Activated CD4-positive, alpha-beta T cell treated with anti-CD3 and anti-CD28 coated beads, Interleukin-2, amount 10 ng/mL, durations not matched to agents 24 days and 14 days (primary cell): Measurements from ENCODE around the gene RRAS2. TPM values are rescaled to one million over a fixed set of nuclear protein-coding genes. Genes with fewer than 3 reads are reported as not detected.

Source experiments
- DNase-seq: peaks from one replicate; pipeline ENCODE4 v3.0.0; 2022
- H3K27ac Mint-ChIP-seq: one replicate; pipeline ENCODE4 v1.8.0; 2022; ENCODE audit warnings: mild to moderate bottlenecking, mixed read lengths
- H3K27me3 Mint-ChIP-seq: one replicate; pipeline ENCODE4 v1.8.0; 2022; ENCODE audit warnings: mixed read lengths
- H3K36me3 Mint-ChIP-seq: one replicate; pipeline ENCODE4 v1.8.0; 2022; ENCODE audit warnings: low read depth, mild to moderate bottlenecking, mixed read lengths
- H3K4me1 Mint-ChIP-seq: one replicate; pipeline ENCODE4 v1.8.0; 2021; ENCODE audit warnings: mixed read lengths
- H3K4me3 Mint-ChIP-seq: one replicate; pipeline ENCODE4 v1.8.0; 2022; ENCODE audit warnings: mild to moderate bottlenecking, moderate library complexity, mixed read lengths
- H3K9me3 Mint-ChIP-seq: one replicate; pipeline ENCODE4 v1.8.0; 2021; ENCODE audit warnings: mixed read lengths
- intact Hi-C: fragments of 100-400 bp; cut with micrococcal nuclease; formaldehyde crosslinking; loops from one replicate; pipeline ENCODE4 v1.15.1; 2023
- total RNA-seq: library from RNA; stranded (reverse); gene quantifications from 2 replicates; pipeline ENCODE4 v1.2.3, GENCODE V29; 2022

Gene RRAS2
- total RNA-seq, 1 donor from 2014 or later: 78.9 TPM

DNA sequence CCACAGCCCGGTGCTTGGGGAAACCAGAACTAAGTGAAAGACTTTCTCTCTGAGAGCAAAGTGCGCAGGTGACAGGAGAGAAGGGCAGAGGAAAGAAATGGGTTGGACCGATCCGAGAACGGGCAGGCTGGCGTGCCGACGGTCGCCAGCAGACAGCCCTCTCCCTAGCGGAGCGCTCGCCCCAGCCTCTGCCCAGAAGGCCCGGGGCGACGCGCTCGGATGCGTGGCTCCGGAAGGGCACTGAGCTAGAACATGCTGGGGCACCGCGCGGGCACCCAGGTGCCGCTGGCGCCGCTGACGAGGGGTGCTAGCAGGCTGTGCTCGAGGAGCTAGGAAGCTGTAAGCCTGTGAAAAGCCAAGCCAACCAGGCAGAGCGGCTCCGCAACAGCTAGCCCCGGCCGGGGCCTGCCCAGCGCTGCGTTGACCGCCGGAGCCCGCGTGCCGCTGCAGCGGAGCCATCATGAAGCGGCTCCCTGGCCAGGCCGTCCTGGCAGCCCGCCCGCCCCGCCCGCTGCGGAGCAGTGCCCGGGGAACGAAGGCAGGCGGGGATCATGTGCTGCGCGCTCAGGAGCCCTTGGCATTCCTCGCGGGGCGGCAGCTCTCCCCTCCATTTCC, 22.1 kb upstream of the RRAS2 start:
- DNase-seq: peak; percentile 80
- peaks cover 3% of the 10 kb centered on the region for H3K9me3 Mint-ChIP-seq
- H3K36me3 Mint-ChIP-seq: peaks cover 4% of the 10 kb centered on the region
- H3K27me3 Mint-ChIP-seq: peaks cover 32% of the 10 kb centered on the region
- peaks cover 22% of the 10 kb centered on the region for H3K4me1 Mint-ChIP-seq
- intact Hi-C loops: no loop called here
- H3K4me3 Mint-ChIP-seq: peak overlapping the region; percentile 81
- peak overlapping the region; percentile 51 for H3K27ac Mint-ChIP-seq

DNA sequence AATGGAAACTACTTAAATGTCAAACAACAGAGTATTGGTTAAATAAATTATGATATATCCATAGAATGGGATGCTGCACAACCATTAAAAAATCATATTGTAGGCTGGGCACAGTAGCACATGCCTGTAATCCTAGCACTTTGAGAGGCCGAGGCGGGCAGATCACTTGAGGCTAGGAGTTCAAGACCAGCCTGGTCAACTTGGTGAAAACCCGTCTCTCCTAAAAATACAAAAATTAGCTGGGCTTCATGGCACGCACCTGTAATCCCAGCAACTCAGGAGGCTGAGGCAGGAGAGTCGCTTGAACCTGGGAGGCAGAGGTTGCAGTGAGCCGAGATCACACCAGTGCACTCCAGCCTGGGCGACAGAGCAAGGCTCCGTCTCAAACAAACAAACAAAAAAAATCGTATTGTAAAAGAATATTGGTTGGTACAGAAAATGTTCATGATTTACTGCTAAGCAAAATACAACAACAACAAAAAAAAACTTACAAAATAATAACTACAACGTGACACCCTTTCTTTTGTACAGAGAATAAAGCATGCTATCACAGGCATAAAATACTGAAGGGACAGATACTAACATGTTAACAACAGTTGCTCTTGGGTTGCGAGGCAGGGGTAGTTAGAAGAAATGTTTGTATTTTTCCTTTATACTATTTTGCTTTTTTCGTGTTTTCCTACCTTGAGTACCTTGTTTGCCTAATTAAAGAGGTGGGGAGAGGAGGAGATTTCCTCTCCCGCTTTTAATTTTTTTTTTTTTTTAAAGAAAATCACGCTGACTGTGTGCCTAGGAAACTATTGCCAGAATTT, 21.3 kb upstream of the RRAS2 start:
- peaks cover 3% of the 10 kb centered on the region for H3K9me3 Mint-ChIP-seq
- peaks cover 27% of the 10 kb centered on the region for H3K4me1 Mint-ChIP-seq
- H3K27ac Mint-ChIP-seq: no peak overlapping the region

DNA sequence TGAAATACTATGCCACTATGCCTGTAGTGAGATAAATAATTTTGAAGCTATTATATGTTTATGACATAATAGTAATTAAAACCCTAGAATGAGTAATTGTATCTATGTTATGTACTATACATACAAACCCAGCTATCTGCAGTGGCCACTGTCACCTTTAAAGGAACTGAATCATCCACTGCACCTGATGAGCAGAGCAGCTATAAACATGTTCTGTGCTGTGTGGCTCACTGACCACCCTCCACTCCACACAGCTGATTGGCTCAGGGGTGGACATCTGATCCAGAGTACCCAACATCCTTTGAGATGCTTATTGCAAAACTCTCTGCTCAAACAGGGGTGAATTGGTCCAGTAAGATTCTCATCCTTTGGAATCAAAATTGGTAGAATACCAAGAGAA, 19.2 kb upstream of the RRAS2 start:
- intact Hi-C loops: loop anchor here (10.0 kb wide), 1 partner anchor 517 kb away; the partner anchor contains the start of gene CYP2R1
- no peak overlapping the region for H3K4me3 Mint-ChIP-seq
- H3K4me1 Mint-ChIP-seq: peaks cover 42% of the 10 kb centered on the region
- peaks cover 4% of the 10 kb centered on the region for H3K36me3 Mint-ChIP-seq
- peaks cover 30% of the 10 kb centered on the region for H3K27me3 Mint-ChIP-seq
- DNase-seq: no peak
- no peak overlapping the region for H3K27ac Mint-ChIP-seq
- no peaks in the 10 kb centered on the region for H3K9me3 Mint-ChIP-seq

More for the DNA sequence above, 21.3 kb upstream of the RRAS2 start:
- intact Hi-C loops: no loop called here
- DNase-seq: no peak
- peaks cover 32% of the 10 kb centered on the region for H3K27me3 Mint-ChIP-seq
- peaks cover 4% of the 10 kb centered on the region for H3K36me3 Mint-ChIP-seq
- peak overlapping the region; percentile 81 for H3K4me3 Mint-ChIP-seq

DNA sequence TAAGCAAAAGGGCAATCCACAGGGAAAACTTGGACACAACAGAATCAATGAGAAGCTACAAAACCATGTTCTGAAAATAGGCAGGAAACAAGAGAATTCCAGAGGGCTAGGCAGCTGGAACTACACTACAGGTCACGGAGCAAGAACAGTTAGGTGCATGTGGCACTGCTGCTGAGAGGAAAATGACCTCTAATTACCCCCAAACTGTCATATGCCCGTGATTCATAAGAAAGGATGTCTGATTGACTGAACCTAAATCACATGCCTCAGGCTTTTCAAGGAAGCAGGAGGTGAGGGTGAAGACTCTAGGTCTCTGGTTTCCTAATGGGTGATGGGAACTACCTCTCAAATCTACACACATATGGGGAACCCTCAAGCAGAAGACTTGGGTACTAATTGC, 17.9 kb upstream of the RRAS2 start:
- peaks cover 44% of the 10 kb centered on the region for H3K4me1 Mint-ChIP-seq
- H3K27me3 Mint-ChIP-seq: peaks cover 23% of the 10 kb centered on the region
- no peaks in the 10 kb centered on the region for H3K9me3 Mint-ChIP-seq
- DNase-seq: no peak
- intact Hi-C loops: loop anchor here (10.0 kb wide), 1 partner anchor 518 kb away; the partner anchor contains the start of gene CYP2R1
- peaks cover 4% of the 10 kb centered on the region for H3K36me3 Mint-ChIP-seq
- H3K27ac Mint-ChIP-seq: no peak overlapping the region
- H3K4me3 Mint-ChIP-seq: no peak overlapping the region

DNA sequence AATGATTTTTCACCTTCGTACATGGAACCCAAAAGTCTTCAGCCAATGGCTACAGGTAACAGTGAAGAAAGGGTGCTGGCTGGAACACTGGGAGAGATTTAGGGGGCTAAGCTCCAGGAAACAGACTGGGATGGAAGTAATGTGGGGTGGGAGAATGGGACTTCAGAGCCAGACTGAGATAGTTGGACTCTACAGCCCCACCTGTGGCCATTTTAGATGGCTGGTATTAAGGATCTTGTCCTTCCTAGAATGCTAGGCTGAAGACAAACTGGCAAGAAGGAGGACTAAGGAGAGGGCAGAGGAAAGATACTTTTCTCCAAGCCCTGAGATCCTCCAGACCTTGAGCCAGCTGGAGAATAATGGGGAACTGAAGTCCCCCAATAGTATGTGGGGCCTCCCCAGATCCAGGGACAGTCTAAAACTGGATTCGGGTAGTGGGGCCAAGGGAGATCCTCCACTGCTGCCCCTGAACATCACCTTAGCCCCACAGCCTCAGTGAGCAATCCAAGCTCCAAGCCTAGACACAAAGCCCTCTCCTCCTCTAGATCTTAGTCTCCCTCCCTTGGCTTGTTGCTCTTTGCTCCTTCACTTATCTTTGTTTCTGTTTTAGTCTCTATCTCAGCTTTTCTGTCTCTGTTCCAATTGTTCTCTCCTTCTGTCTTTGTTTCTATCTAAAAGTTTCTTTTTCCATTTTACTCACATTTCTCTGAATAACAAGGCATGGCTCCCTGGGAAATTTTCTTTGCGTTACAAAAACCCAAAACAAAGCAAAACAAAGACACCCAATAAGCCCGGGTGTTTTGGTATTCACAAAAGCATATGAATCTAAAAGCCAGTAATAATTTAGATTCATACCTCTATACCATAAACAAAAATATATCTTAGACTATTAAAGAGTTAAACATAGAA, 16.2 kb upstream of the RRAS2 start:
- DNase-seq: no peak
- no peaks in the 10 kb centered on the region for H3K36me3 Mint-ChIP-seq
- intact Hi-C loops: loop anchor here (1.0 to 10.0 kb wide), 4 partner anchors 16 to 520 kb away; partner anchors contain the start of genes CYP2R1 and RRAS2
- H3K4me1 Mint-ChIP-seq: peaks cover 43% of the 10 kb centered on the region
- peaks cover 12% of the 10 kb centered on the region for H3K27me3 Mint-ChIP-seq
- peak overlapping the region; percentile 75 for H3K27ac Mint-ChIP-seq
- H3K9me3 Mint-ChIP-seq: no peaks in the 10 kb centered on the region
- H3K4me3 Mint-ChIP-seq: peak overlapping the region; percentile 13

DNA sequence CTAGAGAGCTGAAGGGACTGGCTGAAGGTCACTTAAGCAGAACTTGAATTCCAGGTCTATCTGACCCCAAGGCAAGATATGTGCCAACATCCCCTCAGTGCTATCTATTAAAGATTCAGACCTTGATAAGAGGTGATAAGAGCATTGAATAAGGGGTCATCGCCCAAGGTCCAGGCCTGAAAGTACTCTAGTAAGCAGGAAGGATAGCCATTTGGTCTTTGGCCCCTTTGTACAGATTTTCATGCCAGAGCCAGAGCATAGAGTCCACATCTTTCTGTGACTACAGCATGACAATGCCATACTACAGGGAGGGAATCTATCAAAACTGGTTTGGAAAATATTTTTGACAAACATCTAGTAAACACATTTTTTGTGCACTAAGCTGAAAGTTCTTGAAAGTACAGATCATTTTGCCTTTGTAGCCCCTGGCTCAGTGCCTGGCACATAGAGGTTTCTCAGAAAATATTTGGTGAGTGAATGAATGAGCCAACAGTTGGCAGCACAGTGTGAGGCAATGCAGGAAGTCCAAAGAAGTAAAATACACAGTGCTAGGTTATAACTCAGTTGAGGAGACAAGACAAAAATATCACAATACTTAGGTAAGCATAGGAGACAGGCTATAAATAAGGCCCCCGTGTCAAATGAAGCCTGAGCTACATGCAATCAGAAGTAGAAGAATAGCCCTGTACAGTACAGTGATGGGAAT, 15.1 kb upstream of the RRAS2 start:
- intact Hi-C loops: loop anchor here (2.0 to 10.0 kb wide), 2 partner anchors 41 to 521 kb away; partner anchors contain the start of gene CYP2R1
- peaks cover 5% of the 10 kb centered on the region for H3K27me3 Mint-ChIP-seq
- H3K4me1 Mint-ChIP-seq: peaks cover 48% of the 10 kb centered on the region
- no peaks in the 10 kb centered on the region for H3K9me3 Mint-ChIP-seq
- H3K4me3 Mint-ChIP-seq: no peak overlapping the region
- H3K27ac Mint-ChIP-seq: peak overlapping the region; percentile 68
- H3K36me3 Mint-ChIP-seq: no peaks in the 10 kb centered on the region
- DNase-seq: no peak

DNA sequence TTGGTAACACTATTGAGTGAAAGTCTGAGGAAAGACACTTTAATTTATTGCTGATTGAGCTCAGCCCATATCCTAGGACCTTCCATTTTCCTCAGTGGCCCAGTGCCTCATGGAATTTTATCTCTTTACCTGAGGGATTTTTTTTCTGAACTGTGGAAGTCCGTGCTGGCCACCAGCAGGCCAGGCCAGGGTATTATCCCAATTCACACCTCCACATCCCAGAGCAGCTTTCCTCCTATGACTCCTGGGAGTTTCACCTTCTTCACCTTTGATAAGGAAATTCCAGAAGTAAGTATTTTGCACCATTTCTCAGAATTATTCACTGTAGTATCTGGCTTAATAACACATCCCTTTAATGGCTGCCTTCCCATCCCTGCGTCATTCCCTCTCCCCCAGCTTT, 13.0 kb upstream of the RRAS2 start:
- Mint-ChIP-seq H3K27ac (no peak overlapping the region), H3K27me3 (no peaks in the 10 kb centered on the region), H3K4me3 (no peak overlapping the region), H3K9me3 (no peaks in the 10 kb centered on the region), H3K4me1 (peaks cover 53% of the 10 kb centered on the region), H3K36me3 (no peaks in the 10 kb centered on the region)
- intact Hi-C loops: loop anchor here (10.0 kb wide), 1 partner anchor 523 kb away; the partner anchor contains the start of gene CYP2R1
- no peak for DNase-seq

DNA sequence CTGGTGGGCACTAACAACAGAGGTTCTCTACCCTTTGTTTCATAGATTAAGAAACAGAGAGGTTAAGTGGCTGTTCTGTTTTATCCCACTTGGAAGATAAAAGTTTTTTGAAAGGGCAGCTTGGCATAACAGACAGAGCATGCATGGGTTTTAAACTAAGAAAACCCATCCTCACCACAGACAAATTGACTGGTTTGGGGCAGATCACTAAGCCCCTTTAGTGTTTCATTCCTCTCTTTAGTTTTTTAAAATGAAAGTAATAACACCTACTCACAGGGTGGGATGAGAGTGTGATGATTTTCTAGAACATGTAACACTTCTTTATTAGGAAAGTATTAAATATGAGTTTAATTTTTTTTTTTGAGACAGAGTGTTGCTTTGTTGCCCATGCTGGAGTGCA, 12.3 kb upstream of the RRAS2 start:
- H3K27me3 Mint-ChIP-seq: no peaks in the 10 kb centered on the region
- no peak overlapping the region for H3K4me3 Mint-ChIP-seq
- H3K27ac Mint-ChIP-seq: no peak overlapping the region
- H3K4me1 Mint-ChIP-seq: peaks cover 51% of the 10 kb centered on the region
- no peaks in the 10 kb centered on the region for H3K36me3 Mint-ChIP-seq
- intact Hi-C loops: loop anchor here (10.0 kb wide), 1 partner anchor 524 kb away; the partner anchor contains the start of gene CYP2R1
- H3K9me3 Mint-ChIP-seq: no peaks in the 10 kb centered on the region
- DNase-seq: no peak

DNA sequence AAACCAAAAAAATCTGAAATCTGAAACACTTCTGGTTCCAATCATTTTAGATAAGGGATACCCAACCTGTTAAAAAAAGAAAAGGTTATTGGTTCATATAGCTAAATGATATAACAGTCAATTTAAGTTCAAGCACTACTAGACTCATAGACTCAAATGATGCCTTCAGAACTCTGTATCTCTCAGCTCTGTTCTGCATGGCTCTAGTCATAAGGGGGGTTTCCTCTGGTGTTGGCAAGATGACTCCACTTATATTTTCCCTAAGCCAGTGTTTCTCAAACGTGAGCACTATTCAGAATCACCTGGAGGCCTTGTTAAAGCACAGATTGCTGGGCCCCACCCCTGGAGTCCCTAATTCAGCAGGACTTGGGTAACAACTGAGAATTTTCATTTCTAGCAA, 11.5 kb upstream of the RRAS2 start:
- no peak for DNase-seq
- no peak overlapping the region for H3K27ac Mint-ChIP-seq
- H3K9me3 Mint-ChIP-seq: no peaks in the 10 kb centered on the region
- no peaks in the 10 kb centered on the region for H3K36me3 Mint-ChIP-seq
- H3K27me3 Mint-ChIP-seq: no peaks in the 10 kb centered on the region
- H3K4me1 Mint-ChIP-seq: peaks cover 48% of the 10 kb centered on the region
- intact Hi-C loops: loop anchor here (10.0 kb wide), 1 partner anchor 524 kb away; the partner anchor contains the start of gene CYP2R1
- no peak overlapping the region for H3K4me3 Mint-ChIP-seq

DNA sequence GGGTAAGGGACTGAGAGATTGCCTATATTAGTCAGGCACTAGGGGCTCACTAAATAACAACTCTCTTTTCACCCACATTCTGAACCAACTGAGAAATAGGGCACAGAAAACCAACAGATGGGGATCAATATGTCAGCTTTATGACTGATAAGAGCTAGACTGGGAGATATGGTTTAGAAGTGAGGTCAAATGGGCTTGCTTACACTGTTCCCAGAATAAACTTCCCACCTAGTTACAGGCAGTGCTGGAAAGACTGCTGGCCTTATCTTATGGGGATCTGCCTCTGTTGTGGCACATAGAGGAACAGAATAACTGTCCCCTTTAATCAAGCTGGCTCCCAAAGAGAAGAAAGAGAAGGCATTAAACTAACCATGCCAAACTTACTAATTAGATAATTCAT, 10.6 kb upstream of the RRAS2 start:
- no peak overlapping the region for H3K4me3 Mint-ChIP-seq
- intact Hi-C loops: no loop called here
- H3K27me3 Mint-ChIP-seq: no peaks in the 10 kb centered on the region
- DNase-seq: no peak
- no peaks in the 10 kb centered on the region for H3K36me3 Mint-ChIP-seq
- peaks cover 41% of the 10 kb centered on the region for H3K4me1 Mint-ChIP-seq
- no peaks in the 10 kb centered on the region for H3K9me3 Mint-ChIP-seq
- H3K27ac Mint-ChIP-seq: no peak overlapping the region

DNA sequence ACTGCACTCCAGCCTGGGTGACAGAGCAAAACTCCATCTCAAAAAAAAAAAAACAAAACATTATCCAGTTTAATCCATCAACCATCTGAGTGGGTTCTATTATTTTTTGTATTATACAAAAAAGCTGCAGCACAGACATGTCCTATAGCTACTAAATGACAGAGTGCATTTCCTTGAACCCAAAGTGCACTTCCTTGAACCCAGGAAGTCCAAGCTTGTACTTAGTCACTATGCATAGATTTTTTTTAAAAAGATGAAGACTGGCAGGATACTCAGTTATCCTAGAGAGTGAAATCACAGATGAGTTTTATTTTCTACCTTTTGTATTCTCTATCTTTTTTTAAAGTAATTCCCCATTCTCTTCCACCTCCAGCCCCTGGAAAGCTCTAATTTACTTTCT, 8.0 kb upstream of the RRAS2 start:
- DNase-seq: no peak
- Mint-ChIP-seq H3K27me3 (peaks cover 2% of the 10 kb centered on the region), H3K27ac (no peak overlapping the region), H3K4me3 (peak overlapping the region; percentile 15), H3K4me1 (peaks cover 38% of the 10 kb centered on the region), H3K9me3 (no peaks in the 10 kb centered on the region), H3K36me3 (no peaks in the 10 kb centered on the region)
- intact Hi-C loops: loop anchor here (1.0 kb wide), 1 partner anchor 8 kb away; the partner anchor contains the start of gene RRAS2

DNA sequence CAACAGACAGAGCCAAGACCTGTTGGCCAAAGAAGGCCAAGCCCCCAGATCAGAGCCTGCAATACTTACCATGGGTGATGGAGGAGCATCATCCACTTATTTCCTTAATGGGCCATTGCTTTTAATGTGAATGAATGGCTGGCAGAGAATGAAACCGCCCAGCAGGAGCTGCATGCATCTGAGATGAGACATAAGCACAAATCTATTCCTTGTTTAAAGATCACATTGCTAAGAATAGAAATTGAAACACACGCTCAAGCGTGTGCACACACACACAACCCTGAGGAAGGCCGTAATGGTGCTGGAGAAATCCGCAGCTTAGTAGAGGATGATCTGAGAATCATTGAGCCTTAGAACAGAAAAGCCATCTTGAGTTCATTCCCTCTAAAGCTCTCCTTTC, 5.3 kb upstream of the RRAS2 start:
- intact Hi-C loops: no loop called here
- H3K9me3 Mint-ChIP-seq: no peaks in the 10 kb centered on the region
- no peak overlapping the region for H3K4me3 Mint-ChIP-seq
- no peak overlapping the region for H3K27ac Mint-ChIP-seq
- peaks cover 35% of the 10 kb centered on the region for H3K4me1 Mint-ChIP-seq
- H3K27me3 Mint-ChIP-seq: peaks cover 4% of the 10 kb centered on the region
- DNase-seq: no peak
- H3K36me3 Mint-ChIP-seq: no peaks in the 10 kb centered on the region

DNA sequence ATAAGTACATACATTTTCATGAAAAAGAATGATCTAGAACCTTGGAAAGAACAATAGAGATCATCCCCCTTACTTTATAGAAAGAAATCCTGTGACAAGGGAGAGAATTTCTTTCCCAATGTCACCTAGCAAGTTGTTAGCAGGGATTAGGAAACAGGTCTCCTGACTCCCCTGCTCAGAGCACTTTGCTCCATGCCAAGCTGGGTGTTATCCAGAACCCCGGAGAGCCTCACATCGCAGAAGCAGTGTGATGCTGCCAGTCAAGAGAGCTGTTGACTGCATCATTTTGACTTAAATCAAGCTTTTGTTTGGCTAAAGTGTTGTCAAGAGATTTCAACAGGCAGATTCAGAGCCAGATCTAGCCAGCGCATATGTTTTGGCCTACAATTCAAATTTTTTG, 3.6 kb upstream of the RRAS2 start:
- intact Hi-C loops: no loop called here
- H3K9me3 Mint-ChIP-seq: no peaks in the 10 kb centered on the region
- H3K36me3 Mint-ChIP-seq: no peaks in the 10 kb centered on the region
- no peak for DNase-seq
- peaks cover 28% of the 10 kb centered on the region for H3K4me1 Mint-ChIP-seq
- H3K4me3 Mint-ChIP-seq: no peak overlapping the region
- no peak overlapping the region for H3K27ac Mint-ChIP-seq
- H3K27me3 Mint-ChIP-seq: peaks cover 5% of the 10 kb centered on the region
